Activated CD4-positive, alpha-beta T cell treated with anti-CD3 and anti-CD28 coated beads, Interleukin-2, amount 50 U/mL, for 16 hours (primary cell): ENCODE data around the gene GOLPH3L.
"Not testable (repeated sequence)": the region's sequence is repeated elsewhere in the genome, so short reads cannot be mapped to it uniquely, and the experiment has no call there.

ENCODE experiments used
- DNase-seq: peaks from one replicate; pipeline ENCODE4 v3.0.0-alpha.2; 2020

The GOLPH3L gene

GRCh38 chr1:150696995-150697927 is at the start of gene GOLPH3L:
Gene GOLPH3L, minus strand, starts transcription at chr1:150697154. Its CDS starts 2,316 bp downstream, at chr1:150694838.
- DNase-seq = peak; percentile 98

GRCh38 chr1:150730130-150730721 is 33.3 kb upstream of the GOLPH3L start:
- DNase-seq = no peak

GRCh38 chr1:150724336-150724735 is 27.4 kb upstream of the GOLPH3L start:
- no peak for DNase-seq

GRCh38 chr1:150720703-150721102 is 23.7 kb upstream of the GOLPH3L start, which contains the start of gene HORMAD1:
Gene HORMAD1, minus strand, starts transcription at chr1:150720895. Its CDS starts 1,390 bp downstream, at chr1:150719505.
- no peak for DNase-seq

- no peak for DNase-seq
Measured at GRCh38 chr1:150720098-150720497, 23.1 kb upstream of the GOLPH3L start.

- no peak for DNase-seq
Measured at GRCh38 chr1:150718225-150718891, 21.4 kb upstream of the GOLPH3L start.

- not testable (repeated sequence) for DNase-seq
Measured at GRCh38 chr1:150709031-150709430, 12.1 kb upstream of the GOLPH3L start.

- DNase-seq = peak; percentile 62
Measured at GRCh38 chr1:150708595-150708994, 11.6 kb upstream of the GOLPH3L start.

- no peak for DNase-seq
Measured at GRCh38 chr1:150706091-150706490, 9.1 kb upstream of the GOLPH3L start.

GRCh38 chr1:150703427-150703826 is 6.5 kb upstream of the GOLPH3L start:
- DNase-seq = no peak

- DNase-seq = no peak
Measured at GRCh38 chr1:150696590-150696989, 364 bp downstream of the GOLPH3L start.

GRCh38 chr1:150696162-150696561 is 792 bp downstream of the GOLPH3L start:
- no peak for DNase-seq

GRCh38 chr1:150695561-150695960 is 1.4 kb downstream of the GOLPH3L start:
- no peak for DNase-seq

- no peak for DNase-seq
Measured at GRCh38 chr1:150692720-150693119, 4.2 kb downstream of the GOLPH3L start.

- no peak for DNase-seq
Measured at GRCh38 chr1:150688763-150689162, 8.2 kb downstream of the GOLPH3L start.

GRCh38 chr1:150686275-150686674 is 10.7 kb downstream of the GOLPH3L start:
- no peak for DNase-seq

- DNase-seq = peak; percentile 5
Measured at GRCh38 chr1:150683914-150684313, 13.0 kb downstream of the GOLPH3L start.

GRCh38 chr1:150678988-150679387 is 18.0 kb downstream of the GOLPH3L start:
- no peak for DNase-seq

GRCh38 chr1:150674881-150675280 is 22.1 kb downstream of the GOLPH3L start:
- DNase-seq = no peak

GRCh38 chr1:150663321-150663720 is 33.6 kb downstream of the GOLPH3L start:
- DNase-seq = no peak

- no peak for DNase-seq
Measured at GRCh38 chr1:150662811-150663210, 34.1 kb downstream of the GOLPH3L start.

- DNase-seq = no peak
Measured at GRCh38 chr1:150661156-150661555, 35.8 kb downstream of the GOLPH3L start.

- DNase-seq = no peak
Measured at GRCh38 chr1:150660584-150660983, 36.4 kb downstream of the GOLPH3L start.
